AG04449 (cell line): Measurements from ENCODE around the gene SFMBT1.

Source experiments
- CTCF ChIA-PET: fragments of 350-600 bp; formaldehyde crosslinking; extraction: SDS; loops from one replicate; lab custom pipeline; 2021; ENCODE audit warnings: antibody characterized with exemption; lab: Yijun Ruan, JAX
- POLR2A ChIA-PET: fragments of 400-600, 350-600 bp; formaldehyde crosslinking; extraction: SDS; loops from one replicate; lab custom pipeline; 2020; ENCODE audit warnings: antibody characterized with exemption, inconsistent platforms; lab: Yijun Ruan, JAX
- DNase-seq: peaks from one replicate; pipeline ENCODE4 v3.0.0-alpha.2; 2010; ENCODE audit warnings: low read depth, low spot score
- H3K4me3 ChIP-seq: 2 replicates; pipeline ENCODE4 v1.5.1; 2011; ENCODE audit warnings: low read depth, mild to moderate bottlenecking, control low read depth, low read length
- CTCF ChIP-seq: IDR thresholded peaks from one replicate; pipeline ENCODE4 v1.5.1; 2011; ENCODE audit warnings: mild to moderate bottlenecking, moderate library complexity, low read length, control low read depth, inconsistent platforms; ENCODE audit not compliant: insufficient read depth; ENCODE audit errors: missing control alignments

The SFMBT1 gene

GRCh38 chr3:53079791-53080555, 34.1 kb upstream of the SFMBT1 start:
- H3K4me3 ChIP-seq, result no peak overlapping the region
- TF ChIP-seq CTCF, result no peak
- DNase-seq, result no peak
- POLR2A ChIA-PET, result no interaction called here
- CTCF ChIA-PET, result interaction anchor here (0.8 to 2.4 kb wide), 5 partner anchors 9 to 185 kb away, joined by 3 to 9 read pairs (median 3); no protein-coding TSS in a partner anchor

- DNase-seq, result no peak
- CTCF ChIA-PET, result interaction anchor here (0.8 to 2.4 kb wide), 6 partner anchors 8 to 337 kb away, joined by 3 to 9 read pairs (median 4); no protein-coding TSS in a partner anchor
- TF ChIP-seq CTCF, result no peak
- H3K4me3 ChIP-seq, result no peak overlapping the region
- POLR2A ChIA-PET, result no interaction called here
Observed at GRCh38 chr3:53079147-53079546, 33.3 kb upstream of the SFMBT1 start.

- H3K4me3 ChIP-seq, result no peak overlapping the region
- POLR2A ChIA-PET, result no interaction called here
- TF ChIP-seq CTCF, result no peak
- no peak for DNase-seq
- CTCF ChIA-PET, result interaction anchor here (1.1 to 2.4 kb wide), 2 partner anchors 36 to 337 kb away, joined by 4 to 6 read pairs; no protein-coding TSS in a partner anchor
Observed at GRCh38 chr3:53078656-53079055, 32.8 kb upstream of the SFMBT1 start.

- CTCF ChIA-PET, result interaction anchor here (1.2 kb wide), 1 partner anchor 119 kb away, joined by 3 read pairs; no protein-coding TSS in a partner anchor
- no peak for TF ChIP-seq CTCF
- POLR2A ChIA-PET, result no interaction called here
- H3K4me3 ChIP-seq, result no peak overlapping the region
- no peak for DNase-seq
Observed at GRCh38 chr3:53077476-53078220, 31.8 kb upstream of the SFMBT1 start.

- no peak for TF ChIP-seq CTCF
- CTCF ChIA-PET, result interaction anchor here (1.4 kb wide), 1 partner anchor 332 kb away, joined by 4 read pairs; no protein-coding TSS in a partner anchor
- POLR2A ChIA-PET, result no interaction called here
- no peak for DNase-seq
- H3K4me3 ChIP-seq, result no peak overlapping the region
Observed at GRCh38 chr3:53075743-53076140, 29.9 kb upstream of the SFMBT1 start.
